Measurements from ENCODE around the gene KCNAB1. TPM values are rescaled to one million over a fixed set of nuclear protein-coding genes. Genes with fewer than 3 reads are reported as not detected.

The KCNAB1 gene
- polyA plus RNA-seq, 1 donor (not counting 4 experiments of a cell fraction or from before 2014, with no cell fraction given) = 0.03 TPM

- H2AFZ ChIP-seq (ENCODE audit: control insufficient read depth, low read length) = peak overlapping the region; percentile 61
- TF ChIP-seq EZH2 (IDR thresholded peaks at IDR 0.05; ENCODE audit: low read length) (no peak), CTCF (optimal IDR thresholded peaks at IDR 0.05 in 1 of 3, IDR thresholded peaks at IDR 0.05 in 1 of 3, conservative IDR thresholded peaks at IDR 0.05 in 1 of 3; ENCODE audit: extremely low read depth in 1 of 3, insufficient read depth in 2 of 3, low read length in 3 of 3) (no peak)
- no peaks in the 10 kb centered on the region for H4K20me1 ChIP-seq (ENCODE audit: control insufficient read depth, extremely low read depth, insufficient read depth, low read length)
- peak overlapping the region; percentile 50 for H3K4me2 ChIP-seq (ENCODE audit: control insufficient read depth, extremely low read depth, insufficient read depth, low read depth, low read length)
- peaks cover 12% of the 10 kb centered on the region for H3K4me1 ChIP-seq (ENCODE audit: control insufficient read depth, extremely low read depth, insufficient read depth, low read length)
- no peak overlapping the region for H3K9ac ChIP-seq (ENCODE audit: control insufficient read depth, extremely low read depth, insufficient read depth, low read length)
- no peaks in the 10 kb centered on the region for H3K27me3 ChIP-seq (ENCODE audit: control insufficient read depth, extremely low read depth, insufficient read depth, low read length)
- no peaks in the 10 kb centered on the region for H3K79me2 ChIP-seq (ENCODE audit: control insufficient read depth, insufficient read depth, low read length)
- no peaks in the 10 kb centered on the region for H3K36me3 ChIP-seq (ENCODE audit: control insufficient read depth in 2 of 2, extremely low read depth in 1 of 2, insufficient read depth in 2 of 2, low read length in 2 of 2)
- no peaks in the 10 kb centered on the region for H3K9me3 ChIP-seq (ENCODE audit: control insufficient read depth, low read depth, low read length)
- H3K27ac ChIP-seq (ENCODE audit: control insufficient read depth, insufficient read depth, low read length) = no peak overlapping the region
- dilution Hi-C loops (cut with MboI; ENCODE audit: extremely low pct_ligation_motif_present, low sequenced_read_pairs) = no loop called here
- H3K4me3 ChIP-seq (ENCODE audit: control insufficient read depth in 2 of 3, extremely low read depth in 1 of 3, insufficient read depth in 2 of 3, low read depth in 1 of 3, low read length in 3 of 3) = no peak overlapping the region
- DNase-seq (ENCODE audit: low read depth, low spot score) (no peak), FAIRE-seq (peak; percentile 71)
- H3K9me1 ChIP-seq (ENCODE audit: control insufficient read depth, extremely low read depth, insufficient read depth, low read length) = no peaks in the 10 kb centered on the region
These were observed 459.1 kb downstream of the KCNAB1 start for GRCh38 chr3:156579427-156579851.

- Histone ChIP-seq H3K9me1 (ENCODE audit: control insufficient read depth, extremely low read depth, insufficient read depth, low read length) (no peaks in the 10 kb centered on the region), H3K79me2 (ENCODE audit: control insufficient read depth, insufficient read depth, low read length) (no peaks in the 10 kb centered on the region), H3K9ac (ENCODE audit: control insufficient read depth, extremely low read depth, insufficient read depth, low read length) (no peak overlapping the region), H3K36me3 (ENCODE audit: control insufficient read depth in 2 of 2, extremely low read depth in 1 of 2, insufficient read depth in 2 of 2, low read length in 2 of 2) (no peaks in the 10 kb centered on the region), H3K27me3 (ENCODE audit: control insufficient read depth, extremely low read depth, insufficient read depth, low read length) (no peaks in the 10 kb centered on the region), H4K20me1 (ENCODE audit: control insufficient read depth, extremely low read depth, insufficient read depth, low read length) (no peaks in the 10 kb centered on the region), H3K27ac (ENCODE audit: control insufficient read depth, insufficient read depth, low read length) (no peak overlapping the region), H3K4me2 (ENCODE audit: control insufficient read depth, extremely low read depth, insufficient read depth, low read depth, low read length) (no peak overlapping the region), H3K4me1 (ENCODE audit: control insufficient read depth, extremely low read depth, insufficient read depth, low read length) (peaks cover 12% of the 10 kb centered on the region), H3K4me3 (ENCODE audit: control insufficient read depth in 2 of 3, extremely low read depth in 1 of 3, insufficient read depth in 2 of 3, low read depth in 1 of 3, low read length in 3 of 3) (no peak overlapping the region), H3K9me3 (ENCODE audit: control insufficient read depth, low read depth, low read length) (no peaks in the 10 kb centered on the region), H2AFZ (ENCODE audit: control insufficient read depth, low read length) (no peak overlapping the region)
- DNase-seq (ENCODE audit: low read depth, low spot score) = no peak
- TF ChIP-seq EZH2 (IDR thresholded peaks at IDR 0.05; ENCODE audit: low read length) (no peak), CTCF (optimal IDR thresholded peaks at IDR 0.05 in 1 of 3, IDR thresholded peaks at IDR 0.05 in 1 of 3, conservative IDR thresholded peaks at IDR 0.05 in 1 of 3; ENCODE audit: extremely low read depth in 1 of 3, insufficient read depth in 2 of 3, low read length in 3 of 3) (no peak)
- no peak for FAIRE-seq
- dilution Hi-C loops (cut with MboI; ENCODE audit: extremely low pct_ligation_motif_present, low sequenced_read_pairs) = no loop called here
These were observed 460.7 kb downstream of the KCNAB1 start for GRCh38 chr3:156581033-156581432.

Data from keratinocyte (primary cell).